Activated naive CD4-positive, alpha-beta T cell treated with anti-CD3 and anti-CD28 coated beads, Interleukin-2, amount 50 U/mL, for 72 hours (primary cell): Measurements from ENCODE around the gene FNDC3A. TPM values are rescaled to one million over a fixed set of nuclear protein-coding genes. Genes with fewer than 3 reads are reported as not detected.

Experiments
- total RNA-seq, 2 donors: library from RNA; stranded (reverse); gene quantifications; one replicate each; pipeline ENCODE4 v1.2.3, GENCODE V29; 2022

Gene FNDC3A
- total RNA-seq, 2 donors from 2014 or later: 24.5 to 25.3 TPM

Other genes starting within 250 kb of the FNDC3A start
- not detected for gene MLNR, start 244.4 kb downstream of the FNDC3A start, total RNA-seq